GM18909 (cell line): ENCODE results near the gene KRTAP5-10.
"Not testable (repeated sequence)": the region's sequence is repeated elsewhere in the genome, so short reads cannot be mapped to it uniquely, and the experiment has no call there.

Experiments used
- ATAC-seq: cut with Tn5 transposase; IDR thresholded peaks from one replicate; pipeline ENCODE4 v1.9.1; 2021; ENCODE audit warnings: mild to moderate bottlenecking; ENCODE audit not compliant: unreplicated experiment, poor library complexity

KRTAP5-10 gene, protein sequence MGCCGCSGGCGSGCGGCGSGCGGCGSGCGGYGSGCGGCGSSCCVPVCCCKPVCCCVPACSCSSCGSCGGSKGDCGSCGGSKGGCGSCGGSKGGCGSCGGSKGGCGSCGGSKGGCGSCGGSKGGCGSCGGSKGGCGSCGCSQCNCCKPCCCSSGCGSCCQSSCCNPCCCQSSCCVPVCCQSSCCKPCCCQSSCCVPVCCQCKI

GRCh38 chr11:71565263-71565662, at the start of gene KRTAP5-10:
Gene KRTAP5-10 (plus strand): TSS chr11:71565563. CDS start chr11:71565588, 25 bp downstream.
- ATAC-seq, result no peak

DNA sequence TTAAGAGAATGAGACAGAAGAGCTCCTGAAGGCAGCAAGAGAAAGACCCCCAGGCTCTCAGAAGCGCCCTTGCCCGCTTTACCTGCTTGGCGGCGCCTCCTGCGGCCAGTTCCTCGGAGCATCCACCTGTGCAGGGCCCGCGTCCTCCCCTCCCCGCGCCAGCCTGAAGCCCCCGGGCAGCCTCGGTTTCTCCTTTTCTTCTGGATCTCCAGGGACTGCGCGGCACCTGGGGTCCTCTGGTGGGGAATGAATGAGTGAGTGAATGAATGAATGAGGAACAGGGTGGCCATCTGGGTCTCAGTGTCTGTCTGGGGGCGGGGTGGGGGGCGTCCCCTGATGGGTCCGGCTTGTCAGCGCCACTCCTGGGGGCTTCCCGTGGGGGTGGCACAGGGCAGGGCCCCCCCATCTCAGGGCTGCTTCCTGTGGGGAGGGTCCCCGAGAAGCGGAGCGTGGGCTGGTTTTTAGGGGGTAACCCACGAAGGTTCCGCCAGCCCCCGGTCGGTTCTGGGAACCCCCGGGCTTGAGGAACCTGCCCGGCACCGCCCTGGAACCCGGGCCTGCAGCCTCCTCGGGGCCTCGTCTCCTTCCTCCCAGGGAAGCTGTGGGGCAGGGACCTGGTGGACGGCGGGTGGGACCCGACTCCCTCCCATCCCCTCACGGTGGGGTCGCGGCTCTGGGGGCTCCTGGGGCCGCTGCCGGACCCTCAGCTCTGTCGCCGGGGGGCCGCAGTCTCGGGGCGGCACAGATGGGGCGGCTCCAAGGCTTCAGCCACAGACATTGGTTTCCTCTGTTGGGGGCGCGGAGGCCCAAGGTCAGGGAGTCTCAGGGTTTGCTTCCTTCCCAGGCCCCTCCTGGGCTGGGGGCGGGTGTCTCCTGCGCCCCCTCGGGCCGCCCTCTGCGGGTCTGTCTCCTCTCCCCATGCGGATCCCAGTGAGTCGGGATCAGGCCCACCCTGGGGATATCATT, 46.6 kb upstream of the KRTAP5-10 start:
- no peak for ATAC-seq

GRCh38 chr11:71519546-71519945, 45.8 kb upstream of the KRTAP5-10 start:
- no peak for ATAC-seq

GRCh38 chr11:71525188-71525937, 40.0 kb upstream of the KRTAP5-10 start:
- ATAC-seq, result no peak

DNA sequence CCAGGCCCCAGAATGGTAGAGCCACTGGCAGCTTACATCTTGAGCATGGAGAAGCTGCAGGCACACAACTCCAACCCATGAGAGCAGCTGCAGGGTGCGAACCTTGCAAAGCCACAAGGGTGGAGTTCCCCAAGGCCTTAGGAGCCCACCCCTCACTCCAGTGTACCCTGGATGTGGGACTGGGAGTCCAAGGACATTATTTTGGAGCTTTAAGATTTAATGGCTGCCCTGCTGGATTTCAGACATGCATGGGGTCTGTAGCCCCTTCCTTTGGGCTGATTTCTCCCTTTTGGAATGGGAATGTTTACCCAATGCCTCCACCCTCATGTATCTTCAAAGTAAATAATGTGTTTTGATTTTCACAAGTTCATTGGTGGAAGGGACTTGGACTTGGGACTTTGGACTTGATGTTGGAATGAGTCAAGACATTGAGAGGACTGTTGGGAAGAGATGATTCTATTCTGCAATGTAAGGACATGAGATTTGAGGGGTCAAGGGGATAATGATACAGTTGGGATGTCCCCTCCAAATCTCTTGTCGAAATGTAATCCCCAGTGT, 39.3 kb upstream of the KRTAP5-10 start:
- no peak for ATAC-seq

DNA sequence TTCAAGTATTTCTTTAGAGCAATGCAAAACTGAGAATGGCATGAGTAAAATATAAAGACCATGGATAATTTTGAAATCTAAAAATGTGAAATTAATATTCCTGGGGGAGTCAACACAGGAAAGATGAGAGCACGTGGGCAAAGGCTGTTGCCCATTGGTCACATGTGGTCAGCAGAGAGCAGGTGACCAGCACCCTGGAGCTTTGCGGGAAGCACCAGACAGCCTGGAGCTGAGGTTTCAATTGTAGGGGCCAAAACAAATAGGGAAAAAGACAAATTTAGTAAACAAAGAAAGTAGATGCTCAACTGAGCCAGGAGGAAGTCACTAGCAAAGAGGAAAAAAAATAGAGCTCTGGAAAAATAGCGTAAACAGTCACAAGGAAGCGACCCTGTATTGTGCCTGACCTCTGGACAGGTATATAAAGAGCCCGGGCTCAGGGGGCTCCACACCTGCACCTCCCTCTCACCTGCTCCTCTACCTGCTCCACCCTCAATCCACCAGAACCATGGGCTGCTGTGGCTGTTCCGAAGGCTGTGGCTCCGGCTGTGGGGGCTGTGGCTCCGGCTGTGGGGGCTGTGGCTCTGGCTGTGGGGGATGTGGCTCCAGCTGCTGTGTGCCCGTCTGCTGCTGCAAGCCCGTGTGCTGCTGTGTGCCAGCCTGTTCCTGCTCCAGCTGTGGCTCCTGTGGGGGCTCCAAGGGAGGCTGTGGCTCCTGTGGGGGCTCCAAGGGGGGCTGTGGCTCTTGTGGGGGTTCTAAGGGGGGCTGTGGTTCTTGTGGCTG, 38.4 kb upstream of the KRTAP5-10 start, which contains the start of gene KRTAP5-7:
TSS of gene KRTAP5-7 (plus strand) at position 472 of the 780 bp plus-strand sequence. CDS start at position 506, 34 bp downstream.
- ATAC-seq, result not testable (repeated sequence)

- no peak for ATAC-seq
Measured at GRCh38 chr11:71527576-71528210, 37.7 kb upstream of the KRTAP5-10 start.

- ATAC-seq, result no peak
Measured at GRCh38 chr11:71530602-71531001, 34.8 kb upstream of the KRTAP5-10 start.

DNA sequence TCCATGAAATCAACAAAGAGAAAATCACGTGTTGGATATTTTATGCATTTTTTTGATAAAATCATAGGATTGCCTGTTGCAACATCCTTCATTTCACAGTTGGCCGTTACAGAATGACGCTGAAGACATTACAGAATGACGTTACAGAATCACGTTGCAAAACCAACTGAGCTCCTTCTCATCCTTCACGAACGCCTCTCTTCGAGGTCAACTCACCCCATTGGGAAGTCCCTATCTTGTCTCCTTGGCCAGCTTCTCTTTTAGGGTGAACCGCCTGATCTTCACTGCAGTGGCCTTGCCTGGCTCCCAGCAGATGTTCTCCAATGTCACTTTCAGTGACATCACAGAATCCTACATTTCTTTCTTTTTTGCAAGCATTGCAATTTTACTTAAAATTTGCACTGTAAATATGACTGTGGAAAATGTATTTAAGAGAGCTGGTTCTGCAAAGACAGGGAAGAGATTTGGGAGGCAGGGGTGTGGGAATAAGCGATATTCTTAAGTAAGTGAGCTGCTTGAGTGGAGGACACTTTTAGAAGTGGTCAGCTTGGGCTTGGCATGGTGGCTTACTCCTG, 33.2 kb upstream of the KRTAP5-10 start:
- no peak for ATAC-seq

DNA sequence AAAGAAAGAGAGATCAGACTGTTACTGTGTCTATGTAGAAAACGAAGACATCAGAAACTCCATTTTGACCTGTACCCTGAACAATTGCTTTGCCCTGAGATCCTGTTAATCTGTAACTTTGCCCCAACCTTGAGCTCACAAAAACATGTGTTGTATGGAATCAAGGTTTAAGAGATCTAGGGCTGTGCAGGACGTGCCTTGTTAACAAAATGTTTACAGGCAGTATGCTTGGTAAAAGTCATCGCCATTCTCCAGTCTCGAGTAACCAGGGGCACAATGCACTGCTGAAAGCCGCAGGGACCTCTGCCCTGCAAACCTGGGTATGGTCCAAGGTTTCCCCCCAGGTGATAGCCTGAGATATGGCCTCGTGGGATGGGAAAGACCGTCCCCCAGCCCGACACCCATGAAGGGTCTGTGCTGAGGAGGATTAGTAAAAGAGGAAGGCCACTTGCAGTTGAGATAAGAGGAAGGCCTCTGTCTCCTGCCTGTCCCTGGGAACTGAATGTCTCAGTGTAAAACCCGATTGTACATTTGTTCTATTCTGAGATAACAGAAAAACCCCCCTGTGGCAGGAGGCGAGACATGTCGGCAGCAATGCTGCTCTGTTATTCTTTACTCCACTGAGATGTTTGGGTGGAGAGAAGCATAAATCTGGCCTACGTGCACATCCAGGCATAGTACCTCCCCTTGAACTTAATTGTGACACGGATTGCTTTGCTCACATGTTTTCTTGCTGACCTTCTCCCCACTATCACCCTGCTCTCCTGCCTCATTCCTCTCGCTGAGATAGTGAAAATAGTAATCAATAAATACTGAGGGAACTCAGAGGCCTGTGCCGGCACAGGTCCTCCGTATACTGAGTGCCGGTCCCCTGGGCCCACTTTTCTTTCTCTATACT, 30.4 kb upstream of the KRTAP5-10 start:
- not testable (repeated sequence) for ATAC-seq

DNA sequence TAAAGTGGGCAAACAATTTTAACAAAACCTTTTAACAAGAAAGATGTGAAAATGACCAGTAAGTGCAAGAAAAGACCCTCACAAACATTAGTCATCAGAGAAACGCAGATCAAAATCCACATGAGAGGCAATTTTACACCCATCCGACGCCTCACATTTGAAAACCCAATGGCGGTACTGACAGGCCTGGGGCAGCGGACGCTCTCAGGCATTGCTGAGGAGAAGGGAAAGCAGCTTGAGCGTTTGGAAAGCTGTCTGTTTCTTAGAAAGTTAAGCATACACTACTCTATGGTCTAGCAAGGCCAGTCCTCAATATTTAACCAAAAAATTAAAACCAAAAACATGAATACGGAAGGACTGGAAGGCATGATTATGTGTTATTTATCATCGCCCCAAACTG, 29.5 kb upstream of the KRTAP5-10 start:
- ATAC-seq, result no peak

- ATAC-seq, result no peak
Measured at GRCh38 chr11:71537537-71537936, 27.8 kb upstream of the KRTAP5-10 start.

GRCh38 chr11:71537977-71538665, 27.2 kb upstream of the KRTAP5-10 start, which contains the start of gene KRTAP5-8:
Gene KRTAP5-8 (plus strand): TSS chr11:71538025. CDS start chr11:71538056, 31 bp downstream.
- ATAC-seq, result not testable (repeated sequence)

- no peak for ATAC-seq
Measured at GRCh38 chr11:71538666-71538990, 26.7 kb upstream of the KRTAP5-10 start.

GRCh38 chr11:71539017-71539416, 26.3 kb upstream of the KRTAP5-10 start:
- no peak for ATAC-seq

DNA sequence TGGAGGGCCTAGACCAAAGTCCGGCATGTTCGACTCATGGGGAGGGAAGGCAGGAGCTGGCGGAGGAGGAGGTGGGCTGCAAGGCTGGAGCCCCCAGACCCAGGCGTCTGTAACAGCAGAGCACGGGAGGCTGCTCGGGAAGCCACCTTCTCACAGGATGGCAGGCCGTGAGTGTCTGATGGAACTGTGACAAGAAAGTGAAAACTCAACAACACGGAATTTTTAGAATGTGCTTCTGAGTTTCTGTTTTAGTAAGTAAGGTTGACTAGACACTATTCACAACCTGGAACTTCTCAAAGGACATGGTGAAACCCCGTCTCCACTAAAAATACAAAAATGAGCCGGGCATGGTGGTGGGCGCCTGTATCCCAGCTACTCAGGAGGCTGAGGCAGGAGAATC, 25.4 kb upstream of the KRTAP5-10 start:
- not testable (repeated sequence) for ATAC-seq
